SH-SY5Y (cell line): ENCODE results near the gene CRYBG3.

Experiments used
- GATA2 ChIP-seq: IDR thresholded peaks from 2 replicates; pipeline ENCODE4 v1.6.1; 2011; ENCODE audit warnings: mild to moderate bottlenecking, low read depth, low read length
- GATA3 ChIP-seq: IDR thresholded peaks from 2 replicates; pipeline ENCODE4 v1.6.1; 2011; ENCODE audit warnings: low read depth, mild to moderate bottlenecking, low read length, moderate library complexity

GRCh38 chr3:97892852-97893251 lies 71.0 kb downstream of the CRYBG3 start:
- no peak for TF ChIP-seq GATA3
- no peak for TF ChIP-seq GATA2
